Panc1 (cell line): ENCODE measurements around the gene HBS1L. TPM values are rescaled to one million over a fixed set of nuclear protein-coding genes. Genes with fewer than 3 reads are reported as not detected.

Experiments
- ATAC-seq: fragments of 200-7000 bp; cut with Tn5 transposase; 2 replicates; pipeline ENCODE4 v1.9.1; 2020; ENCODE audit warnings: mild to moderate bottlenecking, moderate library complexity
- BruUV-seq: library from RNA; stranded (reverse); fragments of 400-500 nt; replicated peaks from 2 replicates; lab custom pipeline; 2021; lab: Mats Ljungman, UMichigan
- CTCF ChIA-PET: fragments of 300-600 bp; sonication (Branson Sonifier 250); formaldehyde crosslinking; loops from one replicate; lab custom pipeline; 2022; ENCODE audit warnings: antibody characterized with exemption; lab: Charles Lee
- POLR2A ChIA-PET: fragments of 300-600 bp; sonication (Branson Sonifier 250); formaldehyde crosslinking; loops from one replicate; lab custom pipeline; 2022; ENCODE audit warnings: antibody characterized with exemption; lab: Charles Lee
- DNase-seq: peaks from one replicate; pipeline ENCODE4 v3.0.0-alpha.2; 2010; ENCODE audit warnings: low read depth, low spot score
- H3K27ac ChIP-seq: 2 replicates; pipeline ENCODE4 v1.5.1; 2011; ENCODE audit warnings: mild to moderate bottlenecking, low read length, inconsistent platforms
- H3K27me3 ChIP-seq: fragments of 200-500 bp; sonication (Bioruptor generic); 2 replicates; pipeline ENCODE4 v1.6.0; 2014; ENCODE audit warnings: low read length, inconsistent platforms; ENCODE audit not compliant: control insufficient read depth, insufficient read depth
- H3K36me3 ChIP-seq: fragments of 200-500 bp; sonication (Bioruptor generic); 2 replicates; pipeline ENCODE4 v1.5.1; 2014; ENCODE audit warnings: inconsistent platforms, mild to moderate bottlenecking, low read length, moderate library complexity; ENCODE audit not compliant: control insufficient read depth, insufficient read depth
- H3K4me1 ChIP-seq: 2 replicates; pipeline ENCODE4 v1.5.1; 2011; ENCODE audit warnings: inconsistent platforms, mild to moderate bottlenecking, low read length, moderate library complexity; ENCODE audit not compliant: control insufficient read depth, insufficient read depth
- H3K4me3 ChIP-seq, 2 experiments: 2 replicates each; pipeline ENCODE4 v1.5.1; 2011 to 2012; ENCODE audit warnings: low read depth in 2 of 2, low read length in 2 of 2, mild to moderate bottlenecking in 2 of 2, inconsistent platforms in 1 of 2, moderate library complexity in 1 of 2
- H3K9me3 ChIP-seq: fragments of 200-500 bp; sonication (Bioruptor generic); 2 replicates; pipeline ENCODE4 v1.5.1; 2014; ENCODE audit warnings: low read depth, mild to moderate bottlenecking, inconsistent platforms, low read length, moderate library complexity; ENCODE audit not compliant: control insufficient read depth, insufficient read depth
- CTCF ChIP-seq: fragments of 450-650 bp; IDR thresholded peaks from 2 replicates; pipeline ENCODE4 v1.5.1; 2017; ENCODE audit warnings: mild to moderate bottlenecking
- POLR2AphosphoS5 ChIP-seq: IDR thresholded peaks from 2 replicates; pipeline ENCODE4 v1.6.1; 2012; ENCODE audit warnings: mild to moderate bottlenecking, low read depth, low read length, moderate library complexity
- SIN3A ChIP-seq: IDR thresholded peaks from 2 replicates; pipeline ENCODE4 v1.6.1; 2012; ENCODE audit warnings: low read depth, mild to moderate bottlenecking, low read length, moderate library complexity, borderline replicate concordance; ENCODE audit not compliant: insufficient read depth
- TCF7L2 ChIP-seq: IDR thresholded peaks from 2 replicates; pipeline ENCODE4 v1.6.1; 2011; ENCODE audit warnings: mild to moderate bottlenecking, low read depth, low read length, inconsistent platforms
- in situ Hi-C: cut with HindIII; loops from 2 replicates; pipeline ENCODE4 v1.10.0; 2016; ENCODE audit warnings: low sequenced_read_pairs, low pct_unique_long_range_greater_than_20kb
- intact Hi-C: fragments of 100-400 bp; cut with micrococcal nuclease; formaldehyde crosslinking; loops from one replicate; pipeline ENCODE4 v1.10.0; 2022; ENCODE audit not compliant: unreplicated experiment
- total RNA-seq: library from RNA; stranded (reverse); gene quantifications from one replicate; pipeline ENCODE4 v1.2.1, GENCODE V29; 2021; ENCODE audit not compliant: unreplicated experiment
- TF ChIP-seq, protein P1 (sequence below), 2 experiments: IDR thresholded peaks; 2 replicates each; pipeline ENCODE4 v1.6.1; 2011 to 2012; ENCODE audit warnings: low read depth in 2 of 2, control low read depth in 1 of 2, low read length in 1 of 2, mild to moderate bottlenecking in 1 of 2, moderate library complexity in 1 of 2; ENCODE audit not compliant: insufficient read depth in 1 of 2

HBS1L gene
- total RNA-seq, 1 experiment from 2014 or later: 79.2 TPM

DNA sequence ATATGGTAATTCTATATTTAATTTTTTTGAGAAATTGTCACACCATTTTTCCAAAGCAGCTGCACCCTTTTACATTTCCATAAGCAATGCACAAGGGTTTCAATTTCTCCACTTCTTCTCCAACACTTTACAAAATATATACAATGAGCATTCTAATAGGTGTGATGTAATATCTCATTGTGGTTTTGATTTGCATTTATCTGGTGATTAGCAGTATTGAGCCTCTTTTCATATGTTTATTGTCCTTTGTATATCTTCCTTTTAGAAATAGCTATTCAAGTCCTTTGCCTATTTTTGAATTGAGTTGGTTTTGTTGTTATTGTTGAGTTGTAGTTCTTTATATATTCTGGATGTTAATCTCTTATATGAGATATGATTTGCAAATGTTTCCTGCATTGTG is 47.6 kb upstream of the HBS1L start:
- H3K27me3 ChIP-seq: peaks cover 13% of the 10 kb centered on the region
- no TSS peak for BruUV-seq
- DNase-seq: no peak
- H3K36me3 ChIP-seq: no peaks in the 10 kb centered on the region
- CTCF ChIA-PET: no interaction called here
- in situ Hi-C loops (no loop called here), intact Hi-C loops (no loop called here)
- TF ChIP-seq TCF7L2 (no peak), SIN3A (no peak), CTCF (no peak), POLR2AphosphoS5 (no peak)
- TF ChIP-seq, protein P1, sequence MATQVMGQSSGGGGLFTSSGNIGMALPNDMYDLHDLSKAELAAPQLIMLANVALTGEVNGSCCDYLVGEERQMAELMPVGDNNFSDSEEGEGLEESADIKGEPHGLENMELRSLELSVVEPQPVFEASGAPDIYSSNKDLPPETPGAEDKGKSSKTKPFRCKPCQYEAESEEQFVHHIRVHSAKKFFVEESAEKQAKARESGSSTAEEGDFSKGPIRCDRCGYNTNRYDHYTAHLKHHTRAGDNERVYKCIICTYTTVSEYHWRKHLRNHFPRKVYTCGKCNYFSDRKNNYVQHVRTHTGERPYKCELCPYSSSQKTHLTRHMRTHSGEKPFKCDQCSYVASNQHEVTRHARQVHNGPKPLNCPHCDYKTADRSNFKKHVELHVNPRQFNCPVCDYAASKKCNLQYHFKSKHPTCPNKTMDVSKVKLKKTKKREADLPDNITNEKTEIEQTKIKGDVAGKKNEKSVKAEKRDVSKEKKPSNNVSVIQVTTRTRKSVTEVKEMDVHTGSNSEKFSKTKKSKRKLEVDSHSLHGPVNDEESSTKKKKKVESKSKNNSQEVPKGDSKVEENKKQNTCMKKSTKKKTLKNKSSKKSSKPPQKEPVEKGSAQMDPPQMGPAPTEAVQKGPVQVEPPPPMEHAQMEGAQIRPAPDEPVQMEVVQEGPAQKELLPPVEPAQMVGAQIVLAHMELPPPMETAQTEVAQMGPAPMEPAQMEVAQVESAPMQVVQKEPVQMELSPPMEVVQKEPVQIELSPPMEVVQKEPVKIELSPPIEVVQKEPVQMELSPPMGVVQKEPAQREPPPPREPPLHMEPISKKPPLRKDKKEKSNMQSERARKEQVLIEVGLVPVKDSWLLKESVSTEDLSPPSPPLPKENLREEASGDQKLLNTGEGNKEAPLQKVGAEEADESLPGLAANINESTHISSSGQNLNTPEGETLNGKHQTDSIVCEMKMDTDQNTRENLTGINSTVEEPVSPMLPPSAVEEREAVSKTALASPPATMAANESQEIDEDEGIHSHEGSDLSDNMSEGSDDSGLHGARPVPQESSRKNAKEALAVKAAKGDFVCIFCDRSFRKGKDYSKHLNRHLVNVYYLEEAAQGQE (IDR thresholded peaks at IDR 0.05; ENCODE audit: insufficient read depth in 1 of 2, low read depth in 2 of 2, low read length in 1 of 2): no peak
- no peak for ATAC-seq
- no peak overlapping the region for H3K4me3 ChIP-seq
- H3K9me3 ChIP-seq: no peaks in the 10 kb centered on the region
- no peak overlapping the region for H3K27ac ChIP-seq
- H3K4me1 ChIP-seq: no peaks in the 10 kb centered on the region
- POLR2A ChIA-PET: no interaction called here

- no peaks in the 10 kb centered on the region for H3K4me1 ChIP-seq
- ChIA-PET POLR2A (no interaction called here), CTCF (no interaction called here)
- ATAC-seq (no peak), DNase-seq (no peak)
- H3K36me3 ChIP-seq: no peaks in the 10 kb centered on the region
- H3K27ac ChIP-seq: no peak overlapping the region
- no peaks in the 10 kb centered on the region for H3K9me3 ChIP-seq
- no peak overlapping the region for H3K4me3 ChIP-seq
- H3K27me3 ChIP-seq: peaks cover 25% of the 10 kb centered on the region
- TF ChIP-seq TCF7L2 (no peak), CTCF (no peak)
- BruUV-seq: no TSS peak
- in situ Hi-C loops (no loop called here), intact Hi-C loops (no loop called here)
Observed at GRCh38 chr6:135097172-135097571, 42.5 kb upstream of the HBS1L start.
